ENCODE data around the gene SMIM24.
"Not testable (repeated sequence)": the region's sequence is repeated elsewhere in the genome, so short reads cannot be mapped to it uniquely, and the experiment has no call there.

Gene SMIM24

GRCh38 chr19:3453840-3454239 is 26.5 kb downstream of the SMIM24 start:
- no peak for DNase-seq

GRCh38 chr19:3452942-3453214 is 27.4 kb downstream of the SMIM24 start:
- DNase-seq: not testable (repeated sequence)

GRCh38 chr19:3452171-3452941 is 28.0 kb downstream of the SMIM24 start:
- no peak for DNase-seq

- DNase-seq: no peak
Measured at GRCh38 chr19:3451451-3451866, 28.9 kb downstream of the SMIM24 start.

- DNase-seq: no peak
Measured at GRCh38 chr19:3450796-3451411, 29.4 kb downstream of the SMIM24 start.

GRCh38 chr19:3448616-3449334 is 31.6 kb downstream of the SMIM24 start:
- DNase-seq: no peak

GRCh38 chr19:3446657-3447056 is 33.7 kb downstream of the SMIM24 start:
- DNase-seq: not testable (repeated sequence)

GRCh38 chr19:3444695-3445234 is 35.6 kb downstream of the SMIM24 start:
- DNase-seq: no peak

GRCh38 chr19:3443840-3444694 is 36.3 kb downstream of the SMIM24 start:
- DNase-seq: no peak

GRCh38 chr19:3442487-3443071 is 37.7 kb downstream of the SMIM24 start:
- no peak for DNase-seq

- DNase-seq: no peak
Measured at GRCh38 chr19:3441986-3442329, 38.4 kb downstream of the SMIM24 start.

- no peak for DNase-seq
Measured at GRCh38 chr19:3441089-3441985, 39.0 kb downstream of the SMIM24 start.

GRCh38 chr19:3440082-3440481 is 40.2 kb downstream of the SMIM24 start:
- no peak for DNase-seq

- peak; percentile 83 for DNase-seq
Measured at GRCh38 chr19:3434630-3435553, 45.4 kb downstream of the SMIM24 start.

- no peak for DNase-seq
Measured at GRCh38 chr19:3433805-3434540, 46.4 kb downstream of the SMIM24 start.

GRCh38 chr19:3433313-3433712 is 47.0 kb downstream of the SMIM24 start:
- DNase-seq: no peak

GRCh38 chr19:3431760-3432397 is 48.4 kb downstream of the SMIM24 start:
- no peak for DNase-seq

GRCh38 chr19:3430366-3430680 is 50.0 kb downstream of the SMIM24 start:
- not testable (repeated sequence) for DNase-seq

- no peak for DNase-seq
Measured at GRCh38 chr19:3426433-3426832, 53.9 kb downstream of the SMIM24 start.

All from NCI-H2107 (cell line).